NCI-H146 treated with DMSO at 0.1 percent for 48 hours (cell line): Measurements from ENCODE around the gene NELL1.
"Not testable (repeated sequence)": the region's sequence is repeated elsewhere in the genome, so short reads cannot be mapped to it uniquely, and the experiment has no call there.

Experiments
- DNase-seq: peaks from one replicate; lab custom pipeline; 2025; ENCODE audit not compliant: unreplicated experiment; lab: John Stamatoyannopoulos, UW

NELL1 gene

DNA sequence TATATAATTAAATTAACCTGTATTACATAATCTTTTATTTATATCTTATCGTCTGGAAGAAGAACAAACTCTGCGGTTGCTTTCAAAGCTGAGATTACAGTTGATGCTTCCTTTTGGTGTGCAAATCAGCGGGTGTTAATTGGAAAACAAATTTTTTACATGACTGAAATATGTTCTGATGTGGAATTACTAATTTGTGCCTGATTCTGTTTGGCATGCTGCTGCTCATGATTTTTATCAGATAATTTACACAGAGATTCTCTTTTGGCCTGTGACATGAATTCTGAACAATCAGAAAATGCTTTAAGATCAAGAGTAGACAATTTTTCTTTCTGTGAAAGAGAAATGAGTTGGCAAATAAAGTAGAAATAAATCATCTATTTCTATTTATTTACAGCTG is 510.8 kb downstream of the NELL1 start:
- no peak for DNase-seq

- no peak for DNase-seq
These were observed 516.6 kb downstream of the NELL1 start for GRCh38 chr11:21185959-21186358.

DNA sequence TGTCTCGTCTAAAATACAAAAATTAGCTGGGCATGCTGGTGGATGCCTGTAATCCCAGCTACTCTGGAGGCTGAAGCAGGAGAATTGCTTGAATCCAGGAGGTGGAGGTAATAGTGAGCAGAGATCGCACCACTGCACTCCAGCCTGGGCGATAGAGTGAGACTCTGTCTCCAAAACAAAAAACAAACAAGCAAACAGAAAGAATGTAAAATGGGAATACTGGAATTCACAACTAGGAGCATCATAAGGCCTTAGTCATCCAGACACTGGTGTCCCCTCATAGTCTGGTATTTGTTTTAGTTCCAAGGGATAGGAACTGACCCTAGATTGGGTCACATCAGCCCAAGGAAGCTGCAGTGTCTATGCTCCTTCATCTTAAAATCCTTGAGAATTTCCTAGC is 520.8 kb downstream of the NELL1 start:
- no peak for DNase-seq

DNA sequence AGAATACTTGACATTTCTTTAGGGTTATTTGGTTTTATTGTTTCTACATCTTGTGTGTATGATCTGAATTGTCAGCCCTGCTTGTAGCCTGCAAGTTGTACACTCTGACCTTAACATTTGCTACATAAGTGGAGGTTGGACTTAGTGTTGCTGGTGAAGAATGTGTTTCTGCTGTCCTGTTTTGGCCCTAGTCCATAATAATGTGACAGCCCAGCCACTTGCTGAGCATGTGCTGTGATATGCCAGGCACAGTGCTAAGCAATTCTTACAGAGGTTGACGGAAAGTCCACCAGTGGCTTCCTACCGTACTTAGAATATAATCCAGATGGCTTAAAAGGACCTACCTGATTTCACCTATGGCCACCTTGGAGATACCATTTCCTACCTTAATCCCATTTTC is 526.6 kb downstream of the NELL1 start:
- no peak for DNase-seq

DNA sequence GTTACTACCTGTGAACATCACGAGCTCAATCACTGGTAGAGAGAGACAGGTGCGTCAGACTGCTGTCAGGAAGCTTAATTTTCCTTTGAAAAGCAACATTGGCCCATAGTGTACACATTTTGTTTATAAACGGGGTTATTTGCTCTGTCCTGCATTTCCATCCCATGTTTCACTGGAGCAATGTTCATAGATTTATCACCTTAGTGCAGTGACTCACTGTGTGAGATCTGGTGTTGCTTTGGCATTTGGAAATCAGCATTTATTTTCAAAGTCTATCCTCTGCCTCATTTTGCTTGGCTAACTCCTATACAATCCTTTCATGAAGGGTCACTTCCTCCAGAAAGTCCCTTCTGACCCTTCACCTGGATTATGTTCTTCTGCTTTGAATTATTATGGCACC is 529.1 kb downstream of the NELL1 start:
- DNase-seq: no peak

DNA sequence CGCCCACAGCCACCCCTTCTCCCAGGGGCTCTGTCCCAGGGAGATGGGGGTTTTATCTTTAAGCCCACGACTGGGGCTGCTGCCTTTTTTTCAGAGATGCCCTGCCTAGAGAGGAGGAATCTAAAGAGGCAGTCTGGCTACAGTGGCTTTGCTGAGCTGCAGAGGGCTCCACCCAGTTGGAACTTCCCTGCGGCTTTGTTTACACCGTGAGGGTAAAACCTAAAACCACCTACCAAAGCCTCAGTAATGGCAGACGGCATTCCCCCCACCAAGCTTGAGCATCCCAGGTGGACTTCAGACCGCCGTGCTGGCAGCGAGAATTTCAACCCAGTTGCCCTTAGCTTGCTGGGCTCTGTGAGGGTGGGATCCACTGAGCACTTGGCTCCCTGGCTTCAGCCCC is 535.8 kb downstream of the NELL1 start:
- no peak for DNase-seq

- DNase-seq: no peak
These were observed 556.5 kb downstream of the NELL1 start for GRCh38 chr11:21225860-21226259.

DNA sequence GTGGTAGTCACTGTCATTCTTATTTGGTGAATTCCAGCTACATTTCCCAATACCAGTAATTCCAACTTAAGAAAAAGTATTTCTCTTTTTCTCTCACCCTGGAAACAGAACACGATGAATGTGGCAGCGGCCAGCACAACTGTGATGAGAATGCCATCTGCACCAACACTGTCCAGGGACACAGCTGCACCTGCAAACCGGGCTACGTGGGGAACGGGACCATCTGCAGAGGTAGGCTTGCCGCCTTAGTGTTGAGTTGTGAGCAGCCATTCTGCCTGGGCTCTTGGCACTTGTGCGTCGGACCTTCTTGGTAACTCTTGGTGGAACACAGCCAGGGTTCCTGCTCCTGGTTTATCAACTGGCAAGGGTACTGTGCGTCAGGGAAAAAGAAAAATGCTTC is 559.8 kb downstream of the NELL1 start:
- DNase-seq: no peak

DNA sequence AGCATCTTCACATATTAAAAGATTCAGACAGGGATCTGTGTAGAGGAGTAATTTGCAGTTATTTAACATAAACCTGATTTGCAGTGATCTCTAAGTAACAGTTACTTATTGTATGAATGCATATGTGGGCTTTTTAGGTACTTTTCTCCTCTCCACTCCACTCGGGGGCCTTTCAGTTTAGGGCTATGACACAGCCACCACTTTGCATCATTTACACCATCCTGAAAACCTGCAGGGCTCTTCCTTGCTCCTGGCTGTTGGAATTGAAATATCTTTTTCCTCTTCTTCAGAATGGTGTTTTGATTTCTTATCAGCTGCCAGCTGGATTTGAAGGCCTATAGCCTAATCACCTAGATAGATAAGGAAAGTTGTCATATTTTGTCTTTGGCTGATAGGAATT is 580.8 kb downstream of the NELL1 start:
- no peak for DNase-seq

DNA sequence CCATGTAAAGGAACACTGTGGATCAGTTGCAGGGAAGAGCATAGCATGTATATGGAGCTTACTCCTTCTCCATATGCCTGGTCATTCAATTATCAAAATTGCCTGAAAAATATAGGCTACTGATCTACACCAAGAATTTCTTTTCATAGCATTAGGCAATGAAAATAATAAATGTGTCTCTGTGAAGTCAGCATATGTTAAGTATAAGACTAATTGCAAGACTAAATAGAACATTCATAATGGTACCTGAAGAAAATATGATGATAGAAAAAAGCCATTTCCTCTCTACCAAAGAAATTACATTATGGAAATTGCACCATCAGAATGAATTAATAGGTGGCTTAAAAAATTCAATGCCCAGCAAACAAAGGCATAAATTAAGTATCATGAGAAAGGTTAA is 584.7 kb downstream of the NELL1 start:
- DNase-seq: no peak

DNA sequence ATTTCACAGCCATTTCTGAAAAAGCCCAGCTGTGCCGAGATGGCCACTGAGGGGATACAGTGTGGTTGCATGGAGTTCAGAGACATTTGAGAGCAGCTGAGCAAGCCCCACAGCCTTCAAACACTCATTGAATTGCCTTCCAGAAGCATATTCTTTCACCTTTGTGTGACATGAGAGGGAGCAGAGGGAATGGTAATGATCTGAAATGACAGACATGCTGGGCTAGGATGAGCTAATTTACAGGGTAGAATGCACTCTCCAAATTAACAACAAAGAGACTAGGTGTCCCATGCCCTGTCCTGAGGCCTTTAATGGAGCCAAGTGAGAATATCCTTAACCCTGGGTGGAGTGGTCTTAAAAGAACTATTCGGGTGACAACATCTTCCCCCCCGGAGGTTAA is 585.4 kb downstream of the NELL1 start:
- no peak for DNase-seq

DNA sequence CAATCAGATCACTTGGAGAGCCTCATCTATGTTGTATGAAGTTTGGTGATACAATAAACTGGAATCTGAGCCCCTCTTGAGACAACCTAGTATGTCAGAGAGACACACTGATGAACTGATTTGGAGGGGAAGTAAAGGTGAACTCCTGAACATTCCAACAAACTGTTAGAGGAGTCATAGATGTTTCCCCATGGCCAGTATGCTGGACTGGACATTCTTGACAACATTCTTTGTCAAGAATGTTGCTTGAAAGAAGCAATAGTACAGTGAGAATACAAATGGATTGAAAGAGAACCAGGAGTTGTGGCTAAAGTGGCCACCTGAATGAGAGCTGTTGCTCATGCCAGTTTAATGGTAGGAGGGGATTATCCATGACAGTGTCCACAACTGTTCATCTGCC is 588.1 kb downstream of the NELL1 start:
- DNase-seq: no peak

DNA sequence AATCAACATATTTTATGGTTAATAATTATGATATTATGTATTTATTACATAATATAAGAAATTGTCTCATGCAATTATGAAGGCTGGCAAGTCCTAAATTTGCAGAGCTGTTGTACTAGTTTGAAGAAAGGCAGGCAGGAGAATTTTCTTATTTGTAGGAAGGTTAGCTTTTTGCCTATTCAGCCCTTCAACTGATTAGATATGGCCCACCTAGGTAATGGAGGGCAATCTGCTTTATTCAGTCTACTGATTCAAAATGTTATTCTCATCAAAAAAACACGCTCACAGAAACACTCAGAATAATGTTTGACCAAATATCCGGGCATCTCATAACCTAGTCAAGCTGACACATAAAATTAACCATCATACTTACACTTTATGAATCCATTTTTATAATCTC is 589.0 kb downstream of the NELL1 start:
- DNase-seq: no peak

- peak; percentile 22 for DNase-seq
These were observed 590.7 kb downstream of the NELL1 start for GRCh38 chr11:21260101-21260500.

DNA sequence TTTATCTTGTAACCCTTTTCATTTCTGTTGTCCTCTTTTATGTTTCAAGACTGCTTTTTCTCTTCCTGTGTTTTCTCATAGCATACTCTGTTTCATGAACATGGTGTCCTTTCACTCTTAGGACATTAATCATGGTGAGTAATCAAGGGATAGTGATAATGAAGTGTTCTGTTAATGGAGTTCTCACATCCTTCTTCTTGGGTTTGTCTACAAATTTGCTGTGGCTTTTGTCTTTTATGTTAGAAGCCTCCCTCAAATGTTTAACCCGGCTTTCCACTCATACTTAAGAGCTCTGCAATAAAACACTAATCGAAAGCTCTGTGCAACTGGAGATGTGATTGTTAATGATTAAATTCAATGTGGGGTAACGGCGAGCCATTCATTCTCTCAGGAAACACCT is 593.6 kb downstream of the NELL1 start:
- DNase-seq: no peak

- DNase-seq: no peak
These were observed 594.7 kb downstream of the NELL1 start for GRCh38 chr11:21264125-21264524.

GRCh38 chr11:21268036-21268435 is 598.6 kb downstream of the NELL1 start:
- no peak for DNase-seq

DNA sequence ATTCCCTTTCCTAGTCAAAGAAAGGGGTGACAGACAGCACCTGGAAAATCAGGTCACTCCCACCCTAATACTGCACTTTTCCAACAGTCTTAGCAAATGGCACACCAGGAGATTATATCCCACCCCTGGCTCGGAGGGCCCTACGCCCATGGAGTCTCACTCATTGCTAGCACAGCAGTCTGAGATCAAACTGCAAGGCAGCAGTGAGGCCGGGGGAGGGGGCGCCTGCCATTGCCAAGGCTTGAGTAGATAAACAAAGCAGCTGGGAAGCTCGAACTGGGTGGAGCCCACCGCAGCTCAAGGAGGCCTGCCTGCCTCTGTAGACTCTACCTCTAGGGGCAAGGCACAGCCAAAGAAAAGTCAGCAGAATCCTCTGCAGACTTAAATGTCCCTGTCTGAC is 602.8 kb downstream of the NELL1 start:
- not testable (repeated sequence) for DNase-seq

GRCh38 chr11:21278840-21279239 is 609.5 kb downstream of the NELL1 start:
- no peak for DNase-seq

DNA sequence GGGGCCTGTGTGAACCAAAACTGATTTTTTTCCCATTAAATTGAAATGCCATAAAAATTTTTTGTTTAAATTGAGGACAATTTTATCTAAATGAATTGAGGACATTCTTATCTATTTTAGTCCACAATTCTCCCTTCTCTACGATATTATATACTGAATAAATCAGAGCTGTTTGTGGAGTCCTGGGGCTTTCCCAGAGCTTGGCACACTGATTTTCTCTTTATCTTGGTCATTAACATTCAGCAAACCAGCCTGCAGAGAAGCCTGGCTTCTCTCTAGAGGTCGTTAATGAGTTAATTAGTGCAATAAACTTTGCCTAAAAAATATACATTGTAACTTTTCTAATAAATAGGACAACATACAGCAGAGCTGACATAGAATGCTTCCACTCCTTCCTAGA is 615.7 kb downstream of the NELL1 start:
- DNase-seq: no peak

DNA sequence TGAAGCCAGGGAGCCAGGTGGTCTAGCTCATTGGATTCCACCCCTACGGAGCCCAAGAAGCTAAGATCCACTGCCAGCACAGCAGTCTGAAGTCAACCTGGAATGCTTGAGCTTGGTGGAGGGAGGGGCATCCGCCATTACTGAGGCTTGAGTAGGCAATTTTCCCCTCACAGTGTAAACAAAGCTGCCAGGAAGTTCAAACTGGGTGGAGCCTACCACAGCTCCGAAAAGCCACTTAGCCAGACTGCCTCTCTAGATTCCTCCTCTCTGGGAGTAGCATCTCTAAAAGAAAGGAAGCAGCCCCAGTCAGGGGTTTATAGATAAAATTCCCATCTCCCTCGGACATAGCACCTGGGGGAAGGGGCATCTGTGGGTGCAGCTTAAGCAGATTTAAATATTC is 620.3 kb downstream of the NELL1 start:
- DNase-seq: no peak

DNA sequence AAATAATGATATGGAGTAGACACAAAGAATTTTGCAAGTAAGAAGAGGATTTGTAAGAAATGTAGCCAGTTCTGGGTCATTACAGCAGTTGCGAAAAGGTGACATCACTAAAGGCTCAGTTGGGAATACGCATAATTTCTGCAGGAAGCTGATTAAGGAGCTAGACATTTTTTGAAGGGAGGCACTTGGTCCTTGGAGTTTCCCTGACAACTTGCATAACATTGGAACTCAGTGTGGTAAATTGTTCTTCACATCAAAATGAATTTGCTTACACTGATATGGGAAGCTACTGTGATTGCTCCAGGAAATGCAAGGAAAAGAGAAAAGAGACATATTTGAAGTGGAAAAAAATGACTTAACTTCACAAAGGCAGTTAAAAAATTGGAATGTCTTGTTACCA is 626.1 kb downstream of the NELL1 start:
- no peak for DNase-seq

DNA sequence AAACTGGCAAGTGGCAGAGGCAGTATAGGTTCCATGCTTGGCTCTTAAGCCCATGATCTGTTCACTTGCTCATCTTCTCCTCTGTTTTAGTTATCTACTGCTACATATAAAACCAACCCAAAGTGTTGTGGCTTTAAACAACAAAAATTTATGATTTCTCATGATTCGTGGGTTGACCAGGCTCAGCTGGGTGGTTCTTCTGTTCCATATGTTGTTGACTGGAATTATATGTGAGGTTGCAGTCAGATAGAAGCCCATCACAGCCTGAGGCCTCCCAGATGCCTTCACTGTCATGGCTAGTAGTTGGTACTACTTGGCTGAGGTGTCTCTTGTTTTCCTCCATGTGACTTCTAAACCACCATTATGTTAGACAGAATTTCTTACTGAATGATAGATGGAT is 632.6 kb downstream of the NELL1 start:
- DNase-seq: no peak

- no peak for DNase-seq
These were observed 637.5 kb downstream of the NELL1 start for GRCh38 chr11:21306739-21307358.
